SJCRH30 (cell line): Measurements from ENCODE around the gene ELAVL3. TPM values are rescaled to one million over a fixed set of nuclear protein-coding genes. Genes with fewer than 3 reads are reported as not detected.
"Not testable (repeated sequence)": the region's sequence is repeated elsewhere in the genome, so short reads cannot be mapped to it uniquely, and the experiment has no call there.

Experiments
- DNase-seq, 2 experiments: peaks; one replicate each; pipeline ENCODE4 v3.0.0-alpha.2; 2015 to 2020
- H3K27ac ChIP-seq: fragments of 250-450 bp; sonication (Bioruptor Pico); 2 replicates; pipeline ENCODE4 v1.5.1; 2020; ENCODE audit warnings: mild to moderate bottlenecking, moderate library complexity
- H3K27me3 ChIP-seq: fragments of 250-450 bp; sonication (Bioruptor Pico); 2 replicates; pipeline ENCODE4 v1.5.1; 2020; ENCODE audit warnings: mild to moderate bottlenecking, moderate library complexity
- H3K36me3 ChIP-seq: fragments of 250-450 bp; sonication (Bioruptor Pico); 2 replicates; pipeline ENCODE4 v1.5.1; 2020; ENCODE audit warnings: mild to moderate bottlenecking, moderate library complexity
- H3K4me1 ChIP-seq: fragments of 250-450 bp; sonication (Bioruptor Pico); 2 replicates; pipeline ENCODE4 v1.5.1; 2020; ENCODE audit warnings: mild to moderate bottlenecking, moderate library complexity
- H3K4me3 ChIP-seq: fragments of 250-450 bp; sonication (Bioruptor Pico); 2 replicates; pipeline ENCODE4 v1.5.1; 2020; ENCODE audit warnings: mild to moderate bottlenecking, moderate library complexity
- H3K9me3 ChIP-seq: fragments of 250-450 bp; sonication (Bioruptor Pico); replicated peaks from 2 replicates; pipeline ENCODE4 v1.5.1; 2020; ENCODE audit warnings: mild to moderate bottlenecking, moderate library complexity
- total RNA-seq: library from RNA; depleted of rRNA; stranded (reverse); fragments of >200 nt; shearing (Covaris generic); gene quantifications from 2 replicates; pipeline ENCODE4 v1.2.3, GENCODE V29; 2014

Gene ELAVL3
- total RNA-seq, 1 experiment from 2014 or later = not detected

DNA sequence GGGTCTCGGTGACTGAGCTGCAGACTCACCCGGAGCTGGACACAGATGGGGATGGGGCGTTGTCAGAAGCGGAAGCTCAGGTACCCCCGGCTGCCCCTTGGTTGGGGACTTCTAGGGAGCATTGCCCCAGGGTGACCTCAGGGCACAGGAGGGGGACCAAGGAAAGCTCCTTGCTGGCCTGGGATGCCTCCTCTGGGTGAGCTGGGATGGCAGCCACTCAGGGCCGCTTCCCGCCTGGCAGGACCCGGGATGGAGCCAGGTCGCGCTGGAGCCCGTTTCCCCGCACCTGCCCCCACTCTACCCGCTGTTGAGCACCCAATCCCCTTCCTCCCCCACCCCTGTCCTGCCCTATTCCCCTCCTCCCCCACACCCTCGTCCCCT lies 34.6 kb downstream of the ELAVL3 start:
- no peaks in the 10 kb centered on the region for H3K27me3 ChIP-seq
- no peak overlapping the region for H3K27ac ChIP-seq
- no peaks in the 10 kb centered on the region for H3K9me3 ChIP-seq
- DNase-seq = no peak
- H3K4me1 ChIP-seq = no peaks in the 10 kb centered on the region
- no peak overlapping the region for H3K4me3 ChIP-seq
- H3K36me3 ChIP-seq = peaks cover 23% of the 10 kb centered on the region

DNA sequence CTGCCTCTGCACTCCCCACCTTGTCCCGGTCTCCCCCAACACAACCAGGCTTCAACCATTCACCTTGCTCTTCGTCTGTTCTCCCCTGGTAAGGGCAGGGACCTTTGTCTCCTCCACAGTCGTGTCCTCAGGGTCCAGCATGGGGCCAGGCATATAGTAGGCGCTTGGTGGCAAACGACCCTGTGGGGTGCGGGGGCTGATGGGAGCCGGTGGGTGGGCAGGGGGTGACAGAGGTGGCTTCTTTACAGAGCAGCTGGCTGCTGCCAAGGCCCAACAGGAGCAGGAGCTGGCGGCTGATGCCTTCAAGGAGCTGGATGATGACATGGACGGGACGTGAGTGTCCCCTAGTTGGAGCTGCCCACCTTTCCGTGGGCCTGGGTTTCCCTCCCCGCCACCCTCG lies 35.7 kb downstream of the ELAVL3 start:
- H3K9me3 ChIP-seq = no peaks in the 10 kb centered on the region
- no peak overlapping the region for H3K4me3 ChIP-seq
- no peak for DNase-seq
- H3K27ac ChIP-seq = no peak overlapping the region
- no peaks in the 10 kb centered on the region for H3K27me3 ChIP-seq
- H3K36me3 ChIP-seq = peaks cover 25% of the 10 kb centered on the region
- no peaks in the 10 kb centered on the region for H3K4me1 ChIP-seq

DNA sequence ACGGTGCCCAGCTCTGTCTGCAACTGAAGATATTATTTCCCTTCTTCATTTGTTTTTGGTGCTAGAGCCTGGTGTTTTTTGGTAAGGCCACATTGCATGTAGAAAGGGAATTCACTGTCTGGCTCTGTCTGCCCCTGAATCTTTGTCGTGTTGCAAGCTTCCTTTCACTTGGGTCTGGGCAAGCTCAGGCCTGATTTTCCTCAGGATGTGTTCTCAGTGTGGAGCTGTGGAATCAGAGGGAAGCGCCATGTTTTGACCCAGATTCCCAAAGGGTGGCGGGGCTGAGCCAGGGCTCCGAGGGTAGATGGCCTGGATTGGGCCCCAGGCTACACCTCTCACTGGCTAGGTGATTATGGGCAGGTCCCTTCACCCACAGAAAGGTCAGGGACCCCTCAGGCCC lies 36.8 kb downstream of the ELAVL3 start:
- Histone ChIP-seq H3K9me3 (no peaks in the 10 kb centered on the region), H3K4me1 (no peaks in the 10 kb centered on the region), H3K36me3 (peaks cover 22% of the 10 kb centered on the region), H3K27me3 (no peaks in the 10 kb centered on the region), H3K27ac (no peak overlapping the region), H3K4me3 (no peak overlapping the region)
- DNase-seq = no peak

DNA sequence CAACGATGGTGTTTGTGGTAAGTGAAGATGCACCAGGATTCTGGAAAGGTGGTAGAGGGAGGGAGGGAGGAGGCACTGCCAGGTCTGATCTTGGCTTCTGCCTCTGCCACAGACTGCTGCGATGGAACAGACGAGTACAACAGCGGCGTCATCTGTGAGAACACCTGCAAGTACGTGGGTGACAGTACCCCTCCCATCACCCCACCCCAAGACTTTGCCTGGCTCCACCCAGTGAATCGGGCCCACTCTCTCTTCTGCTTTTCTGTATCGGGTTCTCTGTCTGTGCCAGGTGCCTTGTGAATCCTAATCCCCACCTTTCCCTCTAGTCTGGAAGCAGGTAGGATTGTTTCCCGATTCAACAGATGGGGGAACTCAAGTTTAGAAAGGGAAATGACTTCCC lies 42.9 kb downstream of the ELAVL3 start:
- no peak for DNase-seq
- Histone ChIP-seq H3K4me1 (no peaks in the 10 kb centered on the region), H3K9me3 (no peaks in the 10 kb centered on the region), H3K4me3 (no peak overlapping the region), H3K36me3 (peaks cover 24% of the 10 kb centered on the region), H3K27ac (no peak overlapping the region), H3K27me3 (no peaks in the 10 kb centered on the region)

DNA sequence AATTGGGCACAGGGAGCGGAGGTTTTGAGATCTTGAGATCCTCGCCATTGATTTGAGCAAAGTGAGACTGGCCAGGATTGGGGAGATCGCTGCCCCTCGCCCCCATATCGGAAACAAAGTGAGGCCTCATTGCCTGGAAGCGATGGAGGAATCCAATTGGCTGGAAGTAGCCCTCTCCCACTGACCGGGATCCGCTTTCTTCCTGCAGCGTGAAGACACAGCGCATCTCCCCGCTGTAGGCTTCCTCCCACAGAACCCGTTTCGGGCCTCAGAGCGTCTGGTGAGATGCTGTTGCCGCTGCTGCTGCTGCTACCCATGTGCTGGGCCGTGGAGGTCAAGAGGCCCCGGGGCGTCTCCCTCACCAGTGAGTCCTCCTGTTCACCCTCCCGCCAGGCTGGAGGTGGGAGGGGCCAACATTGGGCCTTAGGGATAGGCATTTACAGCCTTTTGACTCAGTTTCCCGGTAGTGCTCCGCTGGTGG lies 45.0 kb downstream of the ELAVL3 start:
- Histone ChIP-seq H3K27me3 (no peaks in the 10 kb centered on the region), H3K4me1 (no peaks in the 10 kb centered on the region), H3K9me3 (no peaks in the 10 kb centered on the region), H3K36me3 (peaks cover 10% of the 10 kb centered on the region), H3K4me3 (peak overlapping the region; percentile 82), H3K27ac (peak overlapping the region; percentile 69)
- peak; percentile 35 to 44 for DNase-seq

DNA sequence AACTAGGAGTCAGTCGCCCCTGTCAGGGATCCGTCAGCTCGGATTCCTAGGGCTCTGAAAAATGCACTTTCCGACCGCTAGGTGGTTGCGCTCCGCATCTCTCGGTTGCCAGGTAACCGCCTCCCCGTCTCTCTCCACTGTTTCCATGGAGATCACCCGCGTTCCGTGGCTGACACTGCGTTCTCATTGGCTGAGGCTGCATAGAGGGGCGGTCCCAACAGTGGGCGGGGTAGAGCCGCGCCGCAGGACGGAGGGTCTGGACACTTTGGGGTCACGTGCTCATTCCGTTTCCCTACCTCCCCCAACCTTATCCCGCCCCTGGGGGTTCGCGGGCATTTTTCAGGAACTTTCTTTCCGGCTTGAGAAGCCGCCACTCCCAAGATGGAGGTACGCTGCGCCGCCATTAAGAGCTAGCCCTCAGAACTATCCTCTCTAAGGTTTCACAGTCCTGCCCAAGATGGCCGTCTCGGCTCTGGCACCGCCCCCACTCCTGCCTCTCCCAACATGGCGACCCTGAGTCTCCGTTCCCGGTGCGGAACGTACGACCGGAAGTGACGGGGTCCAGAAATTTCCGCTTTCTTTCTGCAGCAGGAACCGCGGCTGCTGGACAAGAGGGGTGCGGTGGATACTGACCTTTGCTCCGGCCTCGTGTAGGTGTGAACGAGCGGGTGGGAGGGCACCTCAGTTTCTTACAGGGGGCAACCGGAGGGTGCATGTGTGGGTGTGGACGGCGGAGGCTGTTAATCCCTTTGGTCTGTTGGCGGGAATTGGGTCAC lies 45.6 kb downstream of the ELAVL3 start, which contains the start of the genes ODAD3 and PRKCSH:
ODAD3 (minus strand) TSS at position 65 of the 776 bp plus-strand sequence. CDS start 105 bp downstream, outside the sequence.
PRKCSH (plus strand) TSS at position 579 of the 776 bp plus-strand sequence. CDS start 483 bp downstream, outside the sequence.
- peaks cover 10% of the 10 kb centered on the region for H3K36me3 ChIP-seq
- no peaks in the 10 kb centered on the region for H3K27me3 ChIP-seq

DNA sequence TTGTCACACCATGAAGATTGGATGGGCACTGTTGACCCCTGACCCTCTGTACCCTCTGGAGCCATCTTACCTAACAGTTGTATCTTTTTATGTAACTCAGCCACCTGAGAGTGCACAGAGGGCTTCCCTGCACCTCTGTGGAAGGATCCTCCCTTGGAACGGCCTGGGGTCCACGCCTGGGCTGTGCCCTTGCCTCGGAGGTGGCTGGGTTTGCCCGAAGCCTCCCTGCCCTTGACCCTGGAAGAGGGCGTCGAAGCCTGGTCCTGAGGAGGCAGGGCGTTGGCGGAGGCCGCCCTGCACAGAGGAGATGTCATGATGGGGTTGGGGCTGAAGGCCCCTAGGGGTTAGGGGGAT lies 46.2 kb downstream of the ELAVL3 start:
- Histone ChIP-seq H3K9me3 (no peaks in the 10 kb centered on the region), H3K4me1 (no peaks in the 10 kb centered on the region), H3K27me3 (no peaks in the 10 kb centered on the region), H3K27ac (no peak overlapping the region), H3K4me3 (peak overlapping the region; percentile 82), H3K36me3 (peaks cover 10% of the 10 kb centered on the region)
- DNase-seq = no peak

More for the DNA sequence above, 45.6 kb downstream of the ELAVL3 start, which contains the start of the genes ODAD3 and PRKCSH:
- H3K9me3 ChIP-seq = no peaks in the 10 kb centered on the region
- peak within 1 kb of the TSS; percentile 69 for H3K27ac ChIP-seq
- H3K4me3 ChIP-seq = peak within 1 kb of the TSS; percentile 82
- DNase-seq = peak; percentile 99
- H3K4me1 ChIP-seq = no peaks in the 10 kb centered on the region

DNA sequence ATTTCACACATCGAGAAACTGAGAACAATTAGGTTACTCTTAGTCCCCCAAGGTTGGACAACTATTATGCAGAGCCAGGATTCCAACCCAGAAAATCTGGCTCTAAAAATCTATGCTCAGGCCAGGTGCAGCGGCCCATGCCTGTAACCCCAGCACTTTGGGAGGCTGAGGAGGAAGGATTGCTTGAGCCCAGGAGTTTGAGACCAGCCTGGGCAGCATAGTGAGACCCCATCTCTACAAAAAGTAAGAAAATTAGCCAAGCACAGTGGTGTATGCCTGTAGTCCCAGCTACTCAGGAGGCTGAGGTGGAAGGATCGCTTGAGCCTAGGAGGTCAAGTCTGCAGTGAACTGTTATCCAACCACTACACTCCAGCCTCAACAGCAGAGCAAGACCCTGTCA lies 47.3 kb downstream of the ELAVL3 start:
- DNase-seq, H3K27me3 ChIP-seq, H3K27ac ChIP-seq, H3K36me3 ChIP-seq, H3K4me3 ChIP-seq, H3K4me1 ChIP-seq, H3K9me3 ChIP-seq: not testable (repeated sequence)

DNA sequence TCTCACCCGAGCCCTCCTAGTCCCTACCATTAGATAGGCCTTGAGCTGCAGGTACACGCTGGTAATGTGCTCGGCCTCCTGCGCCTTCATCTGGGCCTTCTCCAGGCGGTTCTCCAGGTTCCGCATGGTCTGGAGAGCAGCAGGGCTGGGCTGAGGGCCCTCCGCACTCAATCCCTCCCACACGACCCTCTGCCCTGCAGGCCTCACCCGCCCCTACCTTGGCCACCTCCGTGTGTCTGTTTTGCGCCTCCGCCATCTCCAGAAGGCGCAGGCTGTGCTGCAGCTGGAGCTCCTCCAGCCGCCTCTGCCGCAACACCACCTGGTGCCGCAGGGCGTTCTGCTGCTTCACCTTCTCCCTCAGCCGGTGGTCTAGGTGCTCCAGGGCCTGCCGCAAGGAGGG lies 54.2 kb downstream of the ELAVL3 start:
- no peaks in the 10 kb centered on the region for H3K27me3 ChIP-seq
- no peak for DNase-seq
- H3K9me3 ChIP-seq = no peaks in the 10 kb centered on the region
- no peaks in the 10 kb centered on the region for H3K36me3 ChIP-seq
- H3K4me1 ChIP-seq = no peaks in the 10 kb centered on the region
- H3K4me3 ChIP-seq = no peak overlapping the region
- no peak overlapping the region for H3K27ac ChIP-seq

DNA sequence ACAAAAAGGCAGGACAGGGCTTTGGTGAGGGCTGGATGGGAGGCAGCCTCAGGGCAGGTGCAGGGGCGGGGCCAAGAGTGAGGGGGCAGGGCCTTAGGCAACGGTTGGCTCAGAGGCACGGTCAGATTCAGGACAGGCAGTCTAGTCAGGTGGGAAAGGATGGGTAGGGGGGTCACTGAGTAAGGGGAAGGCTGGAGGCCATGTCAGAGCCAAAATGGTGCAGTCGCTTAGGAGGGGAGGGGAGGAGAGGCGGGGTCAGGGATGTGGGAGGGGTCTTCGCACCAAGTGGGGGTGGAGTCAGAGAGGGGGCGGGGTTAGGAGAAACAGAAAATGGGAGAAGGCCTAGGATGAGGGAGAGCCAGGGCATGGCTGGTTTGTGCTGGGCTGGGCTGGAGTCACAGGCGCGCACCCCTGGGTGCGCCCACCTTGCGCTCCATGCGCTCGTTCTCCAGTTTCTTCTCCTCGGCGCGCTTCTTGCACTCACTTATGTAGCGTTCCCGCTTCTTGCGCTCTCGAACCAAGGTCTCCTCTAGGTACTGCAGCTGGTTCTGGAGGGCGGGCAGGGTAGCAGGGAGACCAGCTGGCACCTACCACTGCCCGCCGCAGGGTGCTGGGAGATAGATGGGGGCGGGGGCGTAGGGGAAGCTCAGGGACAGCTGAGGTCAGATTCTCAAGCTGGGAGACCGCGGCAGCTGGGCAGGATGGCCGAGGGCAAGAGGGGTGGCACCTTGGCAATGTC lies 55.0 kb downstream of the ELAVL3 start:
- H3K27me3 ChIP-seq = no peaks in the 10 kb centered on the region
- no peak overlapping the region for H3K27ac ChIP-seq
- no peaks in the 10 kb centered on the region for H3K36me3 ChIP-seq
- no peaks in the 10 kb centered on the region for H3K9me3 ChIP-seq
- no peaks in the 10 kb centered on the region for H3K4me1 ChIP-seq
- DNase-seq = no peak
- H3K4me3 ChIP-seq = no peak overlapping the region

DNA sequence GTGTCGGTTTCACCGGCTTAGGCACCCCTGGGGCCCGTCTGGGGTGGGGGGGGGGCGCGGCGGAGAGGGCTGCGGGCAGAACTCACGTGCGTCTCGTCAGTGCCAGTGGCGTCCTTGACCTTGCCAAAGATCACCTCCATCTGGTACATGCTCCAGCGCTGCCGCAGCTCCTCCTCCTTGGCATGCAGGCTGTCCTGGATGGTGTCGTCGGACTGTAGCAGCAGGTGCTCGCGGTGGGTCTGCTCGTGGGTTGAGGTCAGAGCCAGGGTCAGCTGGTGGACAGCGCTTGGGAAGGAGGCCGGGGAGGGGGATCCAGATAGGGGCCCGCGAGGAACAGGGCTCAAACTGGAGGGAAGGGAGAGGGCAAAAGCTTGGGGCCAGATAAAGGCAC lies 57.1 kb downstream of the ELAVL3 start:
- H3K36me3 ChIP-seq = no peaks in the 10 kb centered on the region
- no peak overlapping the region for H3K4me3 ChIP-seq
- H3K27me3 ChIP-seq = 0 out of 2 replicates have a peak, but pooled peaks cover 2% of the 10 kb centered on the region
- DNase-seq = no peak
- no peak overlapping the region for H3K27ac ChIP-seq
- no peaks in the 10 kb centered on the region for H3K9me3 ChIP-seq
- no peaks in the 10 kb centered on the region for H3K4me1 ChIP-seq

DNA sequence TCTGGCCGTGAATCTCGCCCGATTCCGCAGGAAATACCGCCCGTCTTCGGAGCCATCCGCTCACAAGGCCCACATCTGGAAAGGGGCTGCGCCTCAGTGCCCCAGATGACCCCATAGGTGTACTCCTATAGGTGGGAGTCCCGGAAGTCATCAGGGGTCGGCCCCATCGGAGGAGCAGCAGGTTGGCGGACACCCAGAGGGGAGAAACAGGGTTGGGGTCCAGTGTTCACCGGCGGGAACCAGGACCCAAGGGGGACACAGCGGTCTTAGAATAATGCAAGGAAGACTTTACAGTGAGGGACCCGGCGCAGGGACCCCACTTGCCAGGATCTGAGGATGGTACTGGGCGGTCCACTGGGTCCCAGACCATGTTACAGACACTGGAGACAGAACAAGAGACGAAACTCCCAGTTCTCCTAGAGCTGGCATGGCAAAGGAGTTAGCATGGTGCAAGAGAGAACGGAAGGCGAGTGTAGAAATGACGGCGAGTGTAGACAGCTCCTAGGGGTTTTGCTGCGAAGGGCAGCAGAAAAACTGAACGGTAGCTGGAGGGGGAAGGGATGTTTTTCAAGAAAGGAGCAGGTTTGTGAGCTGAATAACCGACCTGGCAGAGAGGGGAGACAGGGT lies 57.6 kb downstream of the ELAVL3 start:
- Histone ChIP-seq H3K27me3 (0 out of 2 replicates have a peak, but pooled peaks cover 2% of the 10 kb centered on the region), H3K4me1 (no peaks in the 10 kb centered on the region), H3K4me3 (no peak overlapping the region), H3K36me3 (no peaks in the 10 kb centered on the region), H3K27ac (no peak overlapping the region), H3K9me3 (no peaks in the 10 kb centered on the region)
- no peak for DNase-seq

DNA sequence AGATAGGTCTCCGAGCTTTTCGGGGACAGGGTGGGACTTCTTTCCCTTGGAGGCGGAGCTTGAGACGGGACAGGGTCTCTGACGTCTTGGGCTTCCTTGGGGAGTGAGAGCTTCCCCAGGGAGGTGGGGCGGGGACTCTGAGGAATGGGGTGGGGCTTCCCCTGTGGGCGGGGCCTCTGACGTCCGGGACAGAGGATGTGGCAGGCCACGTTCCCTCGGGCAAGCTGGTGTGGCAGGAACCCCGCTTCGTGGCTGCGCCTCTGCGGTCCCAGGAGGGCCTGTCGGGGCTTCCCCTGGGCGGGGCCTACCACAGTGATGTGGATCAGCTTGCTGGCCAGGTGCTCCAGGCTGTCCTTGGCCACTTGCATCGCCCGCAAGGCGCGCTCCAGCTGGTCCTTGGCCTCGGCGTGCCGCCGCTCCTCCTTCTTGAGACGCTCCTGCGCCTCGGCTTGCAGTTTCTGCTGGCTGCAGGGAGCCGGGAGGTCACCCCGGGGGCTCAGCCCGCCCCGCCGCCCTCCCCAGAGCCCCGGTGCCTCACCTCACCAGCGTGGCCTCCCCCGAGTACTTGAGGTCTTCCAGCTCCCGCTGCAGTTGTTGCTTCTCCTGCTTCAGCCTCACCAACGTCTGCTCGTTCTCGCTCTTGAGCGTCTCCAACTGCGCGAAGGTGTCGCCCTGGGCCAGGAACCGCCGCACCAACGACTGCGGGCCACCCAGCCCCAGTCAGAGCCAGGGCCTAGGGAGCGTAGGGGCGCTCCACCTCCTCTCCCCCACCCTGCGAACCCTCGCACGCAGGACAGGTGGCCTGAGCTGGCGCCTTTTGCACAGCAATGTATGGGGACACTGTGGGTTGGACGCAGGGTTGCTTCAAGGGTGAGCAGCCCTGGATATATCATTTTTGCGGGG lies 58.4 kb downstream of the ELAVL3 start:
- Histone ChIP-seq H3K27me3 (0 out of 2 replicates have a peak, but pooled peaks cover 2% of the 10 kb centered on the region), H3K9me3 (no peaks in the 10 kb centered on the region), H3K4me3 (no peak overlapping the region), H3K36me3 (no peaks in the 10 kb centered on the region), H3K27ac (no peak overlapping the region), H3K4me1 (no peaks in the 10 kb centered on the region)
- no peak for DNase-seq
